EL (cell line): ENCODE data around the gene NOMO2.
"Not testable (repeated sequence)": the region's sequence is repeated elsewhere in the genome, so short reads cannot be mapped to it uniquely, and the experiment has no call there.

Source experiments
- DNase-seq: peaks from one replicate; pipeline ENCODE4 v3.0.0-alpha.2; 2016

Gene NOMO2

GRCh38 chr16:18498430-18498829 lies 63.5 kb downstream of the NOMO2 start:
- not testable (repeated sequence) for DNase-seq

DNA sequence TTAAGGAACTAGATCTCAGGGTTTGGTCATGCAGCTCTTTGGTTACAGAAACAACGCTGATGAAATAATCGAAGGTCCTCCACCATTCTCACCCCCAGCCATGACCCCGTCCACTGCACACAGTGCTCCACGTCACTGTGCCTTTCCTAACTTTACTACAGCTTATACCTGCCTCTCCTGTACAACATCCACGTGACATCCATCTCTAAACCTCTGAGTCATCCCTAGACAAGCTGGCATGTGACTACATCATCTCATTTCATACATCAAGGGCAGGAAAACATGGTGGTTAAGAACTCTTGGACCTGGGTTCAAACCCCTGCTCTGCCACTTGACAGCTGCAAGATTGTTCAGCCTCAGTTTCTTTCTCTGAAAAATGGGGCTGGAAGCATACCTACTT lies 64.9 kb downstream of the NOMO2 start:
- not testable (repeated sequence) for DNase-seq

DNA sequence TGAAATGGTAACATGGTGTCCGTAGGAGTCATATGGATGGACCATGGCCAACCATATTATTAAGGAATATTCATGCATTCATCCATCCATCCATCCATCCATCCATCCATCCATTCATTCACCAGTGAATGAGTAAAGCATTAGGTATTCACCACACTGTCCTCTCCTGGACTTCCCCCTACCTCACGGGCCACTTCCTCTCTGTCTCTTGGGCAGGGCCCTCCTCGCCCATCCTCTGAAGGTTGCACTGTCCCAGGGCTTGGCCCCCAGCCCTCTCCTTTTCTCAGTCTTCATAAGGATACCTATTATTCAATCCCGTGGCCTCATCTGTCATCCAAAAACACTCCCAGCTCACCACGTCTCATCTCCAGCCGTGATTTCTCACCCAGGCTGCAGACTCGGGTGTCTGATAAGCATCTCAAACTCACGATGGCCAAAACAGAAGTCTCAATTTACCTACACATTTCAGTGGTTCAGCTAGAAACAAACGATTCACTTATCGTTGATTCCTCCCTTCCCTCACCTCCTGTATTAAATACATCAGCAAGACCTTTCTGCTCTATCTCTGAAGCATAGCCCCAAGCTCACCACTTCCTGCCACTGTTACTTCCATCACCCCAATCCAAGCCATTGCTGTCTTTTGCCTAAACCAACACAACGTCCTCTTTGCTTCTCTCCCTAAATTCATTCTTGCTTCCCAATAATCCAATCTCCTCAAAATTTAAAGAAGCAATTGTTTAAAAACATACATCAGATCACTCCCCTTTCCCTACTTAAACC lies 69.6 kb downstream of the NOMO2 start:
- not testable (repeated sequence) for DNase-seq

GRCh38 chr16:18436025-18436424 lies 125.9 kb downstream of the NOMO2 start:
- not testable (repeated sequence) for DNase-seq

DNA sequence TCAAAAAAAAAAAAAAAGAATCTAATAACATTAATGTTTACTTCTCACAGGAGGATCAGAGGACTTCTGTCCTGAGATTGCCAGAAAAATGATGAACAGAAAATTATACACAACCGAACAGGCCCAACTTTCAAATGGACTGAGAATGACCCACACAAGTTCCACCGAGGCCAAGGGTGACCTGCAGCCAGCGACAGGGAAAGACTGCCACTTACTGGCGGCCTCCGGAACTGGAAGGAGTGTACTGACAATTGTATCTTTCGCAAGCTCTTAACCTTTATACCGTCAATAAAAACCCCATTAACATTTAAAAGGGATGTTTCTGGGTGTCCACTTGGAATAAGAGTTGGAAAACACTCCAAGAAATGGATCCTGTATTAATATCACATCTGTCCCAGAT lies 146.1 kb downstream of the NOMO2 start:
- not testable (repeated sequence) for DNase-seq

GRCh38 chr16:18409532-18410293 lies 152.2 kb downstream of the NOMO2 start:
- DNase-seq, result not testable (repeated sequence)

GRCh38 chr16:18401851-18402657 lies 159.8 kb downstream of the NOMO2 start:
- DNase-seq, result not testable (repeated sequence)

- not testable (repeated sequence) for DNase-seq
Observed at GRCh38 chr16:18401159-18401558, 160.7 kb downstream of the NOMO2 start.

DNA sequence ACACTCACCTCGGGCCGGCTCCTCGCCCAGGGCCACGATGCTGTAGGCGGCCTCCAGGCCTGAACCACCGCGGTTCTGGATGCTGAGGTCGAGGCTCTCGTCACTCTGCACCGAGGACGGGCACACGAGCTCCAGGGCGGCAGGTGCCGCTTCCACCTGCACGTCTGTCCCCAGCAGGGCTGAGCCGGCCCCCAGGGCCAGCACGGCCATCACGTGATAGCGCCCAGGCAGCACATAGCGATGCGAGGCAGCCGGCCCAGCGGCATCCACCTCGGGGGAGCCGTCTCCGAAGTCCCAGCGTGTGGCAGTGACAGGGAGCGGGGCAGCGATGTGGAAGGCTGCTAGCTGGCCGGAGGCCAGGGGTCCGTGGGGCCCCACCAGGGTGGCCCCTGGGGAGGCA lies 167.5 kb downstream of the NOMO2 start:
- DNase-seq, result not testable (repeated sequence)

DNA sequence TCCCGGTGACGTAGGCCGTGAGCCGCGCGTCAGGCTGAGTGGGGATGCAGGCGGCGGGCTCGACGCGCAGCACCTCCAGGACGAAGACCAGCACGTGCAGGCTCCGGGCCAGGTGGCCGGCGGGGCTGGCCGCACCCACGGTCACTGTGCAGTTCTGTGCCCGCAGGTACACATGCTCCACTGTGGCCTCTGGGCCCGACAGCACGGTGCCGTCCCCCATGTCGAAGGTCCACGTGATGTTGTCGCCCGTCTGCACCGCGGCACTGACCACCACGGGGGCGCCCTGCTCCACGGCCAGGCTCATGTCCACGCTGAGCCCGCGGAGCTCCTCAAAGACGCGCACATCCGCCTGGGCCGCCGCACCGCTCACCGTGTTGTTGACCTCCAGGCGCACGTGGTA lies 174.1 kb downstream of the NOMO2 start:
- DNase-seq, result not testable (repeated sequence)

- not testable (repeated sequence) for DNase-seq
Observed at GRCh38 chr16:18386517-18386916, 175.4 kb downstream of the NOMO2 start.

DNA sequence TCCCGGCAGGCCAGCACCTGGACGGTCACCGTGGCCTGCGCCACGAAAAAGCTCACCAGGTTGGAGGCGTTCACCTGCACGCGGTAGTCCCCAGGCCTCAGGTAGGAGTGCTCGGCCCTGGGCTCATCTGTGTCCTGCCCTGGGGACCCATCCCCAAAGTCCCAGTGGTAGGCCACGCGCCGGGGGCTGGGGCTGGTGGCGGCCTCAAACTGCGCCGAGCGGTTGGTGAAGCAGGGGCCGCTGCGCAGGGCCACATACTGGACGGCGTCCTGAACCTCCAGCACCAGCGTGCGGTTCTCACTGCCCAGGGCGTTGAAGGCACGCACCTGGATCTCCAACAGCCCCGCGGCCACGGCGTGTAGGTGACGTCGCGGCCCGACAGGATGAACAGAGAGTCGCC lies 176.6 kb downstream of the NOMO2 start:
- DNase-seq, result not testable (repeated sequence)

GRCh38 chr16:18384869-18385268 lies 177.0 kb downstream of the NOMO2 start:
- not testable (repeated sequence) for DNase-seq

DNA sequence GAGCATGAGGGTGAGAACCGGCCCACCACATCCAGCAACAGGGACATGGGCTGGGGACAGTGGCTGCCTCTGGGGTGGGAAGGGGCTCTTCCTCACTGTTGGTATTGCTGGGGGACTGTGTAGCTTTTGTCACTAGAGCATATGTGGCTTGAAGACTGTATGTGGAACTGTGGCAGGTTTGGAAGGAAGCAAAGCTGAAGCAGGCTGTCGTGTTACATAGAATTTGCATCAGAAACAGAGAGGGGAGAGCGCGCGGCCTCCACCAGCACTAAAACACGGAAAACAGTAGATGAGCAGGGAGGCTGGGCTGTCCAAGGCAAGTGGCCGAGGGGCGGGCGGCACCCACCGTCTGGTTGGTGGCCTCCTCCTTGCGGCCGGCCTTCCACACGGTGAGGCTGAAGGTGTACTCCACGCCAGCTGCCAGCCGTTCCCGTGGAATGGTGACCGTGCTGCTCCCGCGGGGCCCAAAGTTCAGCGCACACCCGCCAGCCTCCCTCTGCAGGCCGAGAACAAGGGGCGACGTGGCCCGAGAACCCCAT lies 177.7 kb downstream of the NOMO2 start:
- DNase-seq, result not testable (repeated sequence)

DNA sequence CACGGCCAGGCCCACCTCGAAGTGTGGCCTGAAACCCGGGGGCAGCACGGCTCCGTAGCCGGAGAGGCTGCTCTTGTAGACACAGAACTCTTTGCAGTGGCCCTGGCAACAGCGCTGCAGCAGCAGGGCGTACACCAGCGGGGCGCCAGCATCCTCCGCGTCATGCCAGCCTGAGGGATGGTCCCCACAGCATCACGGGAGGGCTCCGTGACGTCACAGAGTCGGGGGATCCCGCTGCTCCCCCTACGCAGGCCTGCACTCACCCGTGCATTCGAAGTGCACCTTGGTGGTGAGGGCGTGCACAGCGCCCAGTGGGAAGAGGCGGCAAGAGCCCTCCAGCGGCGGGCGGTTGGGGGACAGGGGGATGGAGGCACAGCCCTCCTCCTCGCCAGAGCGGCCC lies 179.2 kb downstream of the NOMO2 start:
- DNase-seq, result not testable (repeated sequence)
